RKO (cell line): ENCODE results near the gene CDH20.

Source experiments
- DNase-seq: peaks from one replicate; pipeline ENCODE4 v3.0.0-alpha.2; 2016; ENCODE audit warnings: low spot score

CDH20 gene

GRCh38 chr18:61578846-61579245 lies 245.6 kb downstream of the CDH20 start:
- no peak for DNase-seq

- DNase-seq = no peak
Observed at GRCh38 chr18:61579581-61579980, 246.4 kb downstream of the CDH20 start.

- no peak for DNase-seq
Observed at GRCh38 chr18:61580046-61580445, 246.8 kb downstream of the CDH20 start.

- no peak for DNase-seq
Observed at GRCh38 chr18:61581578-61582201, 248.5 kb downstream of the CDH20 start.

- no peak for DNase-seq
Observed at GRCh38 chr18:61582202-61582710, 249.0 kb downstream of the CDH20 start.

GRCh38 chr18:61583548-61583947 lies 250.3 kb downstream of the CDH20 start:
- DNase-seq = no peak

- no peak for DNase-seq
Observed at GRCh38 chr18:61587865-61588264, 254.6 kb downstream of the CDH20 start.

- no peak for DNase-seq
Observed at GRCh38 chr18:61589053-61589723, 256.0 kb downstream of the CDH20 start.

GRCh38 chr18:61589724-61590065 lies 256.5 kb downstream of the CDH20 start:
- no peak for DNase-seq

GRCh38 chr18:61591253-61591652 lies 258.0 kb downstream of the CDH20 start:
- no peak for DNase-seq

- no peak for DNase-seq
Observed at GRCh38 chr18:61595615-61596251, 262.5 kb downstream of the CDH20 start.

GRCh38 chr18:61596296-61596695 lies 263.1 kb downstream of the CDH20 start:
- no peak for DNase-seq

GRCh38 chr18:61597316-61597715 lies 264.1 kb downstream of the CDH20 start:
- DNase-seq = no peak

GRCh38 chr18:61600422-61600821 lies 267.2 kb downstream of the CDH20 start:
- DNase-seq = no peak

GRCh38 chr18:61602836-61603235 lies 269.6 kb downstream of the CDH20 start:
- DNase-seq = peak; percentile 86
